K562 (cell line): ENCODE results near the gene GPR107. TPM values are rescaled to one million over a fixed set of nuclear protein-coding genes. Genes with fewer than 3 reads are reported as not detected.
A peak's percentile ranks its signal among the peaks of the same experiment; 100 is the strongest.

Source experiments
- ATAC-seq: fragments of 200-7000 bp; cut with Tn5 transposase; 3 replicates; pipeline ENCODE4 v1.9.1; 2020; ENCODE audit warnings: moderate library complexity
- BruUV-seq: library from RNA; stranded (reverse); fragments of 400-500 nt; replicated peaks from 2 replicates; lab custom pipeline; 2021; lab: Mats Ljungman, UMichigan
- CTCF ChIA-PET: fragments of 300-600 bp; formaldehyde crosslinking; extraction: SDS; loops from one replicate; lab custom pipeline; 2021; ENCODE audit warnings: low intra/inter-chr PET ratio; lab: Yijun Ruan, JAX
- POLR2A ChIA-PET: fragments of 300-600, 350-650 bp; sonication (Branson Sonifier 250); formaldehyde crosslinking; extraction: SDS; loops from one replicate; lab custom pipeline; 2021; ENCODE audit warnings: antibody characterized with exemption, inconsistent platforms; lab: Yijun Ruan, JAX
- DNase-seq, 4 experiments: peaks; one replicate each; pipeline versions ENCODE4 v3.0.0 to v3.0.0-alpha.2; 2011 to 2018; ENCODE audit warnings: low spot score in 3 of 4, mixed read lengths in 3 of 4; ENCODE audit errors: extremely low read depth in 1 of 4
- FAIRE-seq: peaks from 2 replicates; lab custom pipeline; 2011; peaks lifted over from hg19 to GRCh38; lab: Jason Lieb, UNC
- H2AFZ ChIP-seq: 2 replicates; pipeline ENCODE4 v1.6.0; 2011; ENCODE audit warnings: low read depth, low read length, control low read depth, inconsistent platforms
- H3K27ac ChIP-seq: fragments of 200-600 bp; 3 replicates; pipeline ENCODE4 v1.8.0; 2011; ENCODE audit warnings: low read depth, mild to moderate bottlenecking, control low read depth, inconsistent platforms, low read length, moderate library complexity, mixed read lengths; ENCODE audit errors: extremely low read depth
- H3K27me3 ChIP-seq, 2 experiments: fragments of 300-600 bp in 1 of 2; 2 replicates in 1 of 2; 3 replicates in 1 of 2; pipeline versions ENCODE4 v1.6.0 to v1.8.0; 2011; ENCODE audit warnings: inconsistent platforms in 2 of 2, low read length in 2 of 2, mild to moderate bottlenecking in 1 of 2, mixed read lengths in 1 of 2, moderate library complexity in 1 of 2; ENCODE audit not compliant: control insufficient read depth in 2 of 2, insufficient read depth in 2 of 2
- H3K36me3 ChIP-seq: fragments of 300-600 bp; 3 replicates; pipeline ENCODE4 v1.8.0; 2011; ENCODE audit warnings: mild to moderate bottlenecking, low read length, inconsistent platforms; ENCODE audit not compliant: control insufficient read depth, insufficient read depth
- H3K4me1 ChIP-seq, 2 experiments: fragments of 200-600 bp in 1 of 2; replicated peaks in 1 of 2; 2 replicates in 1 of 2; 3 replicates in 1 of 2; pipeline versions ENCODE4 v1.5.1 to v1.8.0; 2011; ENCODE audit warnings: inconsistent platforms in 2 of 2, low read length in 2 of 2, mild to moderate bottlenecking in 1 of 2, mixed read lengths in 1 of 2, moderate library complexity in 1 of 2; ENCODE audit not compliant: control insufficient read depth in 2 of 2, insufficient read depth in 2 of 2
- H3K4me2 ChIP-seq: 2 replicates; pipeline ENCODE4 v1.6.1; 2011; ENCODE audit warnings: low read length, control low read depth, inconsistent platforms, mixed read lengths; ENCODE audit not compliant: insufficient read depth
- H3K4me3 ChIP-seq: fragments of 200-600 bp; sonication (generic), shearing (Covaris generic); 2 replicates; pipeline ENCODE4 v1.5.1; 2016; ENCODE audit warnings: control low read depth, inconsistent platforms
- H3K79me2 ChIP-seq: fragments of 200-600 bp; 3 replicates; pipeline ENCODE4 v1.8.0; 2011; ENCODE audit warnings: low read length, inconsistent platforms; ENCODE audit not compliant: control insufficient read depth, insufficient read depth
- H3K9ac ChIP-seq, 2 experiments: 2 replicates each; pipeline versions ENCODE4 v1.6.0 to v1.6.1; 2011; ENCODE audit warnings: low read depth in 2 of 2, low read length in 2 of 2, control low read depth in 1 of 2, inconsistent platforms in 1 of 2, mild to moderate bottlenecking in 1 of 2, mixed read lengths in 1 of 2; ENCODE audit not compliant: insufficient read depth in 1 of 2
- H3K9me1 ChIP-seq: one replicate; pipeline ENCODE4 v1.6.0; 2011; ENCODE audit warnings: inconsistent platforms, mild to moderate bottlenecking, low read length, moderate library complexity; ENCODE audit not compliant: control insufficient read depth, insufficient read depth
- H3K9me3 ChIP-seq: replicated peaks from 2 replicates; pipeline ENCODE4 v1.5.1; 2011; ENCODE audit warnings: low read depth, low read length, inconsistent platforms; ENCODE audit not compliant: control insufficient read depth, insufficient read depth
- H4K20me1 ChIP-seq: replicated peaks from 2 replicates; pipeline ENCODE4 v1.6.1; 2011; ENCODE audit warnings: low read length, inconsistent platforms, mixed read lengths; ENCODE audit not compliant: control insufficient read depth, insufficient read depth
- ARID1B ChIP-seq: fragments of 450-650 bp; IDR thresholded peaks from 2 replicates; pipeline ENCODE4 v1.6.1; 2016; ENCODE audit warnings: antibody characterized with exemption, mild to moderate bottlenecking, inconsistent platforms
- BCOR ChIP-seq: fragments of 450-650 bp; IDR thresholded peaks from 2 replicates; pipeline ENCODE4 v1.6.1; 2016
- BHLHE40 ChIP-seq: IDR thresholded peaks from 2 replicates; pipeline ENCODE4 v1.6.1; 2011; ENCODE audit warnings: low read length, improper control_type of control experiment
- CBFA2T3 ChIP-seq: fragments of 450-650 bp; IDR thresholded peaks from 2 replicates; pipeline ENCODE4 v1.6.1; 2017
- FOXM1 ChIP-seq, 2 experiments: fragments of 450-650 bp in 1 of 2; sonication (generic) in 1 of 2; formaldehyde crosslinking in 1 of 2; IDR thresholded peaks; 2 replicates each; pipeline versions ENCODE4 v1.6.1 to v1.9.0; 2017 to 2022; ENCODE audit warnings: low read depth in 2 of 2, mild to moderate bottlenecking in 2 of 2, missing genetic modification reagents in 1 of 2, moderate library complexity in 1 of 2
- GABPA ChIP-seq: fragments of 200-800 bp; sonication (Bioruptor generic); conservative IDR thresholded peaks from 2 replicates; pipeline ENCODE4 v1.6.1; 2016; ENCODE audit warnings: low read depth, missing genetic modification characterization, missing compliant biosample characterization
- LCOR ChIP-seq: sonication (generic); formaldehyde crosslinking; IDR thresholded peaks from 2 replicates; pipeline ENCODE4 v1.8.0; 2022; ENCODE audit warnings: mild to moderate bottlenecking, missing genetic modification reagents
- LEF1 ChIP-seq: fragments of 450-650 bp; IDR thresholded peaks from 2 replicates; pipeline ENCODE4 v1.6.1; 2016; ENCODE audit warnings: mild to moderate bottlenecking
- NCOR1 ChIP-seq: fragments of 450-650 bp; IDR thresholded peaks from 2 replicates; pipeline ENCODE4 v1.6.1; 2016; ENCODE audit warnings: mild to moderate bottlenecking, moderate library complexity
- PHB2 ChIP-seq: fragments of 450-650 bp; IDR thresholded peaks from 2 replicates; pipeline ENCODE4 v1.6.1; 2017; ENCODE audit warnings: low read depth
- POLR2AphosphoS5 ChIP-seq: IDR thresholded peaks from 2 replicates; pipeline ENCODE4 v1.6.1; 2011; ENCODE audit warnings: mild to moderate bottlenecking, low read depth, low read length, moderate library complexity; ENCODE audit not compliant: control insufficient read depth, insufficient read depth
- SMARCA4 ChIP-seq: fragments of 450-650 bp; IDR thresholded peaks from 2 replicates; pipeline ENCODE4 v1.6.1; 2016
- SMARCC2 ChIP-seq: fragments of 450-650 bp; IDR thresholded peaks from 2 replicates; pipeline ENCODE4 v1.6.1; 2017; ENCODE audit warnings: antibody characterized with exemption, moderate library complexity, mild to moderate bottlenecking, low read depth
- SPI1 ChIP-seq: IDR thresholded peaks from 2 replicates; pipeline ENCODE4 v1.6.1; 2011; ENCODE audit warnings: low read depth, low read length, control low read depth, borderline replicate concordance
- TEAD4 ChIP-seq, 2 experiments: sonication (generic) in 1 of 2; formaldehyde crosslinking in 1 of 2; IDR thresholded peaks; 2 replicates each; pipeline versions ENCODE4 v1.6.1 to v1.8.0; 2012 to 2022; ENCODE audit warnings: borderline replicate concordance in 1 of 2, inconsistent platforms in 1 of 2, low read length in 1 of 2, mild to moderate bottlenecking in 1 of 2, missing genetic modification reagents in 1 of 2
- WGBS: fragments of 100-300 bp; shearing (Covaris generic); methylation state at CpG from one replicate; pipeline ENCODE4 v1.1.6; 2016; ENCODE audit warnings: low coverage, mixed read lengths; ENCODE audit not compliant: insufficient coverage; ENCODE audit errors: missing lambda C conversion rate; 5-methylcytosine and 5-hydroxymethylcytosine counted together
- in situ Hi-C: fragments of 300-500 bp; cut with MboI; formaldehyde crosslinking; loops from 4 replicates; pipeline ENCODE4 v1.15.0; 2018; ENCODE audit warnings: inconsistent platforms, mixed read lengths
- intact Hi-C: fragments of 100-400 bp; cut with micrococcal nuclease; formaldehyde crosslinking; loops from 2 replicates; pipeline ENCODE4 v1.14.2; 2022
- polyA plus RNA-seq, 8 experiments: library from polyadenylated mRNA; depleted of rRNA in 4 of 8; stranded (reverse) in 5 of 8; unstranded in 3 of 8; fragments of >200 nt; fragmentation: Nextera tagmentation in 2 of 8; fragmentation: Illumina TruSeq in 1 of 8; extraction: Ambion mirVana in 2 of 8; extraction: Trizol in 1 of 8; gene quantifications; 2 replicates each; pipeline versions ENCODE4 v1.2.1 to v1.2.3, GENCODE V29; 2011 to 2014; ENCODE audit warnings: inconsistent platforms in 1 of 8, missing spikeins in 1 of 8
- total RNA-seq, 7 experiments: library from RNA; depleted of rRNA in 6 of 7; stranded (reverse); fragments of >200 nt in 6 of 7; fragmentation: Illumina TruSeq in 2 of 7; extraction: Trizol in 2 of 7; gene quantifications; 2 replicates each; pipeline versions ENCODE4 v1.2.1 to v1.2.3, GENCODE V29; 2011 to 2021; ENCODE audit warnings: low replicate concordance in 1 of 7
- TF ChIP-seq, protein P1 (sequence below): fragments of 200-800 bp; sonication (Bioruptor generic); IDR thresholded peaks from 2 replicates; pipeline ENCODE4 v1.6.1; 2017; ENCODE audit warnings: missing genetic modification characterization, missing compliant biosample characterization
- TF ChIP-seq, protein P2 (sequence below): sonication (generic); formaldehyde crosslinking; IDR thresholded peaks from 2 replicates; pipeline ENCODE4 v1.8.0; 2023; ENCODE audit warnings: mild to moderate bottlenecking, missing genetic modification reagents

GPR107 gene
- total and polyA plus RNA-seq, 9 of the 15 experiments (the other 6 are each of a cell fraction or from before 2014, with no cell fraction given): 3.2 to 34.6 (median 14.4) TPM

DNA sequence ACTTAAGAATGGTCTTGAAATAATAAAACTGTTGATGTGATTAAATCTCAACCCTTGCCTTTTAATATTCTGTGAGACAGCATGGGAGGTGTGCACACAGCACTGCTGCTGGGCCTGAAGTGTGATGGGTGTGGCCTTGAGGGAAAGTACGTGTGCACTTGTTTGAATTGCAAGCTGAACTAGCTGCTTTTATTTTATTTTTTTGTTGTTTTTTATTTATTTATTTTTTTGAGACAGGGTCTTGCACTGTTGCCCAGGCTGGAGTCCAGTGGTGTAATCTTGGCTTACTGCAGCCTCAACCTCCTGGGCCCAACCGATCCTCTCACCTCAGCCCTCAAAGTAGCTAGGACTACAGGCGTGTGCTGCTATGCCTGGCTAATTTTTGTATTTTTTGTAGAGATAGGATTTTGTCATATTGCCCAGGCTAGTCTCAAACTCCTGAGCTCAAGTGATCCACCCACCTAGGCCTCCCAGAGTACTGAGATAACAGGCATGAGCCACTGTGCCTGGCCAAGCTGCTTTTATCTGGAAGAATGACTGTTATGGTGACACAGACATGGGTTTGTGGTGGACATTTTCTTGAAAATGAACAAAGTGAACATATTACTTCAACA is 58.9 kb downstream of the GPR107 start:
- 17% methylated on average over 3 of the region's 3 CpGs for WGBS
- ChIA-PET CTCF (interaction anchor here (0.7 kb wide), 1 partner anchor 1038 kb away, joined by 3 read pairs; no protein-coding TSS in a partner anchor), POLR2A (interaction anchor here (0.6 to 0.9 kb wide), 5 partner anchors 10 to 29 kb away, joined by 3 to 5 read pairs (median 4); no protein-coding TSS in a partner anchor)
- Histone ChIP-seq H4K20me1 (no peaks in the 10 kb centered on the region; the same call in 1 of the 2 replicates), H3K4me1 (peaks cover 13 to 15% of the 10 kb centered on the region in 2 experiments; a peak in 4 of 5 replicates), H3K27ac (peak overlapping the region; percentile 21), H3K4me2 (peak overlapping the region; percentile 17; the same call in 1 of the 2 replicates), H3K79me2 (no peaks in the 10 kb centered on the region), H3K27me3 (no peaks in the 10 kb centered on the region), H3K36me3 (peaks cover 46% of the 10 kb centered on the region), H3K9ac (peak overlapping the region in 1 of 2 experiments; percentile 61; a peak in 1 of 4 replicates), H2AFZ (no peak overlapping the region), H3K9me1 (no peaks in the 10 kb centered on the region), H3K4me3 (no peak overlapping the region), H3K9me3 (no peaks in the 10 kb centered on the region)
- ATAC-seq (peak; percentile 91), DNase-seq (peak in 2 of 4 experiments; percentile 38 to 88), FAIRE-seq (peak; percentile 99)
- intact Hi-C loops: loop anchor here (5.0 kb wide), 1 partner anchor 55 kb away; no protein-coding TSS in a partner anchor
- BruUV-seq: no TSS peak
- in situ Hi-C loops: loop anchor here (5.0 kb wide), 2 partner anchors 125 to 235 kb away; no protein-coding TSS in a partner anchor
- TF ChIP-seq NCOR1 (peak; percentile 92), BCOR (peak; percentile 83), SMARCC2 (peak; percentile 55; the same call in 1 of the 2 replicates), ARID1B (peak; percentile 90), GABPA (no peak), FOXM1 (IDR thresholded peaks at IDR 0.05; ENCODE audit: low read depth) (peak; percentile 69; the same call in 1 of the 2 replicates), FOXM1 (CRISPR knock-in tag; IDR thresholded peaks at IDR 0.05; ENCODE audit: low read depth) (no peak), BHLHE40 (0 out of 2 replicates have a peak, but pooled peaks have one; percentile 46), LEF1 (peak; percentile 46; the same call in 1 of the 2 replicates), POLR2AphosphoS5 (peak; percentile 89), SMARCA4 (peak; percentile 82), SPI1 (no peak), CBFA2T3 (peak; percentile 98), LCOR (CRISPR knock-in tag) (peak; percentile 66; the same call in 1 of the 2 replicates), TEAD4 (IDR thresholded peaks at IDR 0.05; ENCODE audit: low read length) (peak; percentile 92), TEAD4 (CRISPR knock-in tag; IDR thresholded peaks at IDR 0.05; ENCODE audit: borderline replicate concordance) (no peak), PHB2 (peak; percentile 66; the same call in 1 of the 2 replicates)
- TF ChIP-seq, protein P1, sequence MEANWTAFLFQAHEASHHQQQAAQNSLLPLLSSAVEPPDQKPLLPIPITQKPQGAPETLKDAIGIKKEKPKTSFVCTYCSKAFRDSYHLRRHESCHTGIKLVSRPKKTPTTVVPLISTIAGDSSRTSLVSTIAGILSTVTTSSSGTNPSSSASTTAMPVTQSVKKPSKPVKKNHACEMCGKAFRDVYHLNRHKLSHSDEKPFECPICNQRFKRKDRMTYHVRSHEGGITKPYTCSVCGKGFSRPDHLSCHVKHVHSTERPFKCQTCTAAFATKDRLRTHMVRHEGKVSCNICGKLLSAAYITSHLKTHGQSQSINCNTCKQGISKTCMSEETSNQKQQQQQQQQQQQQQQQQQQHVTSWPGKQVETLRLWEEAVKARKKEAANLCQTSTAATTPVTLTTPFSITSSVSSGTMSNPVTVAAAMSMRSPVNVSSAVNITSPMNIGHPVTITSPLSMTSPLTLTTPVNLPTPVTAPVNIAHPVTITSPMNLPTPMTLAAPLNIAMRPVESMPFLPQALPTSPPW (CRISPR knock-in tag): peak; percentile 38
- TF ChIP-seq, protein P2, sequence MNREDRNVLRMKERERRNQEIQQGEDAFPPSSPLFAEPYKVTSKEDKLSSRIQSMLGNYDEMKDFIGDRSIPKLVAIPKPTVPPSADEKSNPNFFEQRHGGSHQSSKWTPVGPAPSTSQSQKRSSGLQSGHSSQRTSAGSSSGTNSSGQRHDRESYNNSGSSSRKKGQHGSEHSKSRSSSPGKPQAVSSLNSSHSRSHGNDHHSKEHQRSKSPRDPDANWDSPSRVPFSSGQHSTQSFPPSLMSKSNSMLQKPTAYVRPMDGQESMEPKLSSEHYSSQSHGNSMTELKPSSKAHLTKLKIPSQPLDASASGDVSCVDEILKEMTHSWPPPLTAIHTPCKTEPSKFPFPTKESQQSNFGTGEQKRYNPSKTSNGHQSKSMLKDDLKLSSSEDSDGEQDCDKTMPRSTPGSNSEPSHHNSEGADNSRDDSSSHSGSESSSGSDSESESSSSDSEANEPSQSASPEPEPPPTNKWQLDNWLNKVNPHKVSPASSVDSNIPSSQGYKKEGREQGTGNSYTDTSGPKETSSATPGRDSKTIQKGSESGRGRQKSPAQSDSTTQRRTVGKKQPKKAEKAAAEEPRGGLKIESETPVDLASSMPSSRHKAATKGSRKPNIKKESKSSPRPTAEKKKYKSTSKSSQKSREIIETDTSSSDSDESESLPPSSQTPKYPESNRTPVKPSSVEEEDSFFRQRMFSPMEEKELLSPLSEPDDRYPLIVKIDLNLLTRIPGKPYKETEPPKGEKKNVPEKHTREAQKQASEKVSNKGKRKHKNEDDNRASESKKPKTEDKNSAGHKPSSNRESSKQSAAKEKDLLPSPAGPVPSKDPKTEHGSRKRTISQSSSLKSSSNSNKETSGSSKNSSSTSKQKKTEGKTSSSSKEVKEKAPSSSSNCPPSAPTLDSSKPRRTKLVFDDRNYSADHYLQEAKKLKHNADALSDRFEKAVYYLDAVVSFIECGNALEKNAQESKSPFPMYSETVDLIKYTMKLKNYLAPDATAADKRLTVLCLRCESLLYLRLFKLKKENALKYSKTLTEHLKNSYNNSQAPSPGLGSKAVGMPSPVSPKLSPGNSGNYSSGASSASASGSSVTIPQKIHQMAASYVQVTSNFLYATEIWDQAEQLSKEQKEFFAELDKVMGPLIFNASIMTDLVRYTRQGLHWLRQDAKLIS: no peak
